Adipose tissue (tissue), 3 donors: Measurements from ENCODE around the gene THSD4. TPM values are rescaled to one million over a fixed set of nuclear protein-coding genes. Genes with fewer than 3 reads are reported as not detected.

Source experiments
- H3K27ac ChIP-seq: one replicate; pipeline ENCODE4 v1.5.1; 2013; ENCODE audit warnings: low read depth, low read length
- WGBS, 3 donors: extraction: QIAGEN DNeasy Blood & Tissue Kit; methylation state at CpG; one replicate each; pipeline ENCODE4 v1.1.7; 2013; 5-methylcytosine and 5-hydroxymethylcytosine counted together
- polyA plus RNA-seq, 3 donors: library from polyadenylated mRNA; stranded (reverse); fragments of 200-250 nt; gene quantifications; one replicate each; pipeline ENCODE4 v1.2.3, GENCODE V29; 2013
- donor health status: healthy with polysubstance abuse.
- donor health status: Bipolar disorder and iron deficiency.
- donor health status: healthy.

The THSD4 gene
- polyA plus RNA-seq, 3 donors = 1.6 to 3.1 (median 2.4) TPM

- no peak overlapping the region for H3K27ac ChIP-seq
- 85 to 91% (median 86%) methylated on average over 2 of the region's 2 CpGs for WGBS, 3 donors
Measured at GRCh38 chr15:71518661-71519060, 403.4 kb downstream of the THSD4 start.

- 17 to 29% (median 25%) methylated on average over 10 of the region's 10 CpGs for WGBS, 3 donors
- no peak overlapping the region for H3K27ac ChIP-seq
Measured at GRCh38 chr15:71526060-71526820, 411.0 kb downstream of the THSD4 start.

GRCh38 chr15:71529361-71529760, 414.1 kb downstream of the THSD4 start:
- 59 to 95% (median 92%) methylated on average over 1 of the region's 1 CpG for WGBS, 3 donors
- H3K27ac ChIP-seq = no peak overlapping the region

- H3K27ac ChIP-seq = no peak overlapping the region
- WGBS, 3 donors = 57 to 76% (median 58%) methylated on average over 3 of the region's 3 CpGs
Measured at GRCh38 chr15:71530116-71530515, 414.8 kb downstream of the THSD4 start.

- no peak overlapping the region for H3K27ac ChIP-seq
- 72 to 76% (median 72%) methylated on average over 6 of the region's 6 CpGs for WGBS, 3 donors
Measured at GRCh38 chr15:71532994-71533393, 417.7 kb downstream of the THSD4 start.

- WGBS, 3 donors = 86 to 93% (median 89%) methylated on average over 5 of the region's 5 CpGs
- no peak overlapping the region for H3K27ac ChIP-seq
Measured at GRCh38 chr15:71538181-71538580, 422.9 kb downstream of the THSD4 start.

- H3K27ac ChIP-seq = no peak overlapping the region
- WGBS, 3 donors = 76 to 84% (median 82%) methylated on average over 2 of the region's 2 CpGs
Measured at GRCh38 chr15:71541746-71542145, 426.5 kb downstream of the THSD4 start.

GRCh38 chr15:71542836-71543235, 427.6 kb downstream of the THSD4 start:
- H3K27ac ChIP-seq = no peak overlapping the region

- no peak overlapping the region for H3K27ac ChIP-seq
Measured at GRCh38 chr15:71543413-71543812, 428.1 kb downstream of the THSD4 start.

GRCh38 chr15:71545223-71545760, 430.0 kb downstream of the THSD4 start:
- no peak overlapping the region for H3K27ac ChIP-seq
- 54 to 59% (median 55%) methylated on average over 5 of the region's 5 CpGs for WGBS, 3 donors

More at GRCh38 chr15:71543413-71543812, 428.1 kb downstream of the THSD4 start:
- 74 to 91% (median 83%) methylated on average over 3 of the region's 3 CpGs for WGBS, 3 donors

- WGBS, 3 donors = 80 to 91% (median 88%) methylated on average over 1 of the region's 1 CpG
Measured at GRCh38 chr15:71545923-71546322, 430.7 kb downstream of the THSD4 start.

GRCh38 chr15:71547011-71547410, 431.7 kb downstream of the THSD4 start:
- WGBS, 3 donors = 29 to 51% (median 45%) methylated on average over 12 of the region's 12 CpGs
- no peak overlapping the region for H3K27ac ChIP-seq

More at GRCh38 chr15:71545923-71546322, 430.7 kb downstream of the THSD4 start:
- H3K27ac ChIP-seq = no peak overlapping the region

GRCh38 chr15:71548401-71548807, 433.1 kb downstream of the THSD4 start:
- 36 to 60% (median 47%) methylated on average over 4 of the region's 4 CpGs for WGBS, 3 donors

GRCh38 chr15:71549091-71549490, 433.8 kb downstream of the THSD4 start:
- WGBS, 3 donors = 38 to 69% (median 45%) methylated on average over 5 of the region's 5 CpGs
- H3K27ac ChIP-seq = no peak overlapping the region

More at GRCh38 chr15:71548401-71548807, 433.1 kb downstream of the THSD4 start:
- H3K27ac ChIP-seq = no peak overlapping the region

GRCh38 chr15:71549697-71550096, 434.4 kb downstream of the THSD4 start:
- 58 to 85% (median 82%) methylated on average over 5 of the region's 5 CpGs for WGBS, 3 donors
- no peak overlapping the region for H3K27ac ChIP-seq

GRCh38 chr15:71551566-71551965, 436.3 kb downstream of the THSD4 start:
- 69 to 73% (median 71%) methylated on average over 5 of the region's 5 CpGs for WGBS, 3 donors
- H3K27ac ChIP-seq = no peak overlapping the region

GRCh38 chr15:71559098-71559497, 443.8 kb downstream of the THSD4 start:
- no peak overlapping the region for H3K27ac ChIP-seq
- 85 to 89% (median 88%) methylated on average over 3 of the region's 3 CpGs for WGBS, 3 donors

- WGBS, 3 donors = 64 to 74% (median 66%) methylated on average over 3 of the region's 3 CpGs
- no peak overlapping the region for H3K27ac ChIP-seq
Measured at GRCh38 chr15:71559616-71560015, 444.3 kb downstream of the THSD4 start.

- no peak overlapping the region for H3K27ac ChIP-seq
- 75 to 90% (median 78%) methylated on average over 5 of the region's 5 CpGs for WGBS, 3 donors
Measured at GRCh38 chr15:71562251-71562650, 447.0 kb downstream of the THSD4 start.

GRCh38 chr15:71564217-71564616, 448.9 kb downstream of the THSD4 start:
- WGBS, 3 donors = 0% methylated on average over 1 of the region's 1 CpG
- no peak overlapping the region for H3K27ac ChIP-seq
